Psoas muscle (tissue), 8 donors: ENCODE measurements around the gene RBM19. TPM values are rescaled to one million over a fixed set of nuclear protein-coding genes. Genes with fewer than 3 reads are reported as not detected.

ENCODE experiments used
- ATAC-seq, 4 donors: fragments of 200-7000 bp; cut with Tn5 transposase; one replicate each; pipeline ENCODE4 v1.9.1; 2020; ENCODE audit warnings: moderate library complexity in 3 of 4, mild to moderate bottlenecking in 2 of 4
- DNase-seq, 2 donors: peaks; one replicate each; pipeline ENCODE4 v3.0.0-alpha.2; 2020
- H3K27ac ChIP-seq: fragments of 200-600 bp; one replicate; pipeline ENCODE4 v1.8.0; 2022
- H3K27me3 ChIP-seq, 3 donors: fragments of 200-600 bp in 1 of 3; one replicate each; pipeline versions ENCODE4 v1.6.1 to v1.8.0; 2013 to 2022; ENCODE audit warnings: low read length in 2 of 3, mild to moderate bottlenecking in 2 of 3, moderate library complexity in 1 of 3; ENCODE audit not compliant: insufficient read depth in 3 of 3
- H3K36me3 ChIP-seq, 2 donors: fragments of 200-600 bp in 1 of 2; one replicate each; pipeline versions ENCODE4 v1.6.1 to v1.8.0; 2013 to 2022; ENCODE audit warnings: low read depth in 1 of 2, mild to moderate bottlenecking in 1 of 2, moderate library complexity in 1 of 2; ENCODE audit not compliant: insufficient read depth in 1 of 2
- H3K4me1 ChIP-seq: fragments of 200-600 bp; one replicate; pipeline ENCODE4 v1.8.0; 2022
- H3K4me3 ChIP-seq: fragments of 200-600 bp; one replicate; pipeline ENCODE4 v1.8.0; 2022; ENCODE audit warnings: mild to moderate bottlenecking
- H3K9me3 ChIP-seq: fragments of 200-600 bp; one replicate; pipeline ENCODE4 v1.8.0; 2022
- WGBS, 3 donors: extraction: QIAGEN DNeasy Blood & Tissue Kit; methylation state at CpG; one replicate each; pipeline versions ENCODE4 v1.1.6 to v1.1.7; 2013; 5-methylcytosine and 5-hydroxymethylcytosine counted together
- intact Hi-C, 2 donors: fragments of 100-400 bp; cut with DNase I; formaldehyde crosslinking; loops; one replicate each; pipeline versions ENCODE4 v1.11.0 to v1.14.2; 2022
- polyA plus RNA-seq, 3 donors: library from polyadenylated mRNA; stranded (reverse); fragments of 200-250 nt; gene quantifications; one replicate each; pipeline ENCODE4 v1.2.3, GENCODE V29; 2013
- total RNA-seq, 4 donors: library from RNA; stranded (reverse); fragmentation: NEBNext Ultra II Directional in 2 of 4; extraction: Animal tissue kit (Norgen Biotek cat#: 25700) in 2 of 4; gene quantifications; one replicate each; pipeline versions ENCODE4 v1.2.1 to v1.2.4, GENCODE V29; 2021 to 2023
- TF ChIP-seq, protein P1 (sequence below): fragments of 200-600 bp; IDR thresholded peaks from one replicate; pipeline ENCODE4 v1.8.0; 2022; ENCODE audit warnings: antibody characterized with exemption
- donor health status: healthy with polysubstance abuse.
- donor health status: DM: no; HTN: no; CAD: no; lungs with moderate emphysema.
- donor health status: Bipolar disorder and iron deficiency.
- donor health status: healthy.
- donor health status: DM: yes; HTN: yes; CAD: no.
- donor health status: DM: no; HTN: no; CAD: no.
- donor health status: DM: no; HTN: no; CAD: no.
- donor health status: DM: yes; HTN: yes; CAD: no.

Gene RBM19
- total and polyA plus RNA-seq, 7 donors: 14.2 to 59.4 (median 25.7) TPM

DNA sequence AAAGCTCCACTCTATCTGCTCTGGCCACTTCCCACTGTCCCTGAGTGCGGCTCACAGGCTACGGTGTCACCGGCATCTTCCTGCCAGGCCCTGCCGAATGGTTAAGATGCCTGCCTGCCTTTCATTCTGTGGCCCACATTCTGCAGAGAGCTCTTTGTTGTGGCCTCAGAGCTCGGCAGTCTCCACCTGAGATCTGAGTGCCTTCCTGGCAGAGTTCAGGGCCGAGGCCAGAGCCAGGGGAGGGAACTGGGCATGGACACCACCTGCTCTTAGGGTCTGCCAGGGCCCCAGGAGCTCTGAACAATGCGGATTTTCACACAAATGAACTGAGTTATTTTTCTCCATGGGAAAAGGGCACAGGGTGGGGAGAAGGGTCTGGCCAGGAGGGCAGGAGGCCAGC lies 127.2 kb downstream of the RBM19 start:
- WGBS, 3 donors: 58 to 71% (median 59%) methylated on average over 7 of the region's 7 CpGs
- intact Hi-C loops: no loop called here
- H3K4me1 ChIP-seq: no peaks in the 10 kb centered on the region

GRCh38 chr12:113837528-113838296 lies 128.4 kb downstream of the RBM19 start:
- TF ChIP-seq, protein P1, sequence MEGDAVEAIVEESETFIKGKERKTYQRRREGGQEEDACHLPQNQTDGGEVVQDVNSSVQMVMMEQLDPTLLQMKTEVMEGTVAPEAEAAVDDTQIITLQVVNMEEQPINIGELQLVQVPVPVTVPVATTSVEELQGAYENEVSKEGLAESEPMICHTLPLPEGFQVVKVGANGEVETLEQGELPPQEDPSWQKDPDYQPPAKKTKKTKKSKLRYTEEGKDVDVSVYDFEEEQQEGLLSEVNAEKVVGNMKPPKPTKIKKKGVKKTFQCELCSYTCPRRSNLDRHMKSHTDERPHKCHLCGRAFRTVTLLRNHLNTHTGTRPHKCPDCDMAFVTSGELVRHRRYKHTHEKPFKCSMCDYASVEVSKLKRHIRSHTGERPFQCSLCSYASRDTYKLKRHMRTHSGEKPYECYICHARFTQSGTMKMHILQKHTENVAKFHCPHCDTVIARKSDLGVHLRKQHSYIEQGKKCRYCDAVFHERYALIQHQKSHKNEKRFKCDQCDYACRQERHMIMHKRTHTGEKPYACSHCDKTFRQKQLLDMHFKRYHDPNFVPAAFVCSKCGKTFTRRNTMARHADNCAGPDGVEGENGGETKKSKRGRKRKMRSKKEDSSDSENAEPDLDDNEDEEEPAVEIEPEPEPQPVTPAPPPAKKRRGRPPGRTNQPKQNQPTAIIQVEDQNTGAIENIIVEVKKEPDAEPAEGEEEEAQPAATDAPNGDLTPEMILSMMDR: no peak
- Histone ChIP-seq H3K27me3 (no peaks in the 10 kb centered on the region), H3K9me3 (no peaks in the 10 kb centered on the region), H3K27ac (no peak overlapping the region), H3K4me1 (no peaks in the 10 kb centered on the region), H3K4me3 (no peak overlapping the region), H3K36me3 (peaks cover 0 to 4% of the 10 kb centered on the region in 2 donors)
- intact Hi-C loops: no loop called here
- no peak for DNase-seq
- WGBS, 3 donors: 83 to 87% (median 86%) methylated on average over 15 of the region's 15 CpGs
- no peak for ATAC-seq

More for the DNA sequence above, 127.2 kb downstream of the RBM19 start:
- no peak for DNase-seq
- peaks cover 0 to 7% of the 10 kb centered on the region in 2 donors for H3K36me3 ChIP-seq
- H3K4me3 ChIP-seq: no peak overlapping the region
- H3K27me3 ChIP-seq: no peaks in the 10 kb centered on the region
- no peak for ATAC-seq
- no peaks in the 10 kb centered on the region for H3K9me3 ChIP-seq
- TF ChIP-seq, protein P1: no peak
- no peak overlapping the region for H3K27ac ChIP-seq

- no peaks in the 10 kb centered on the region for H3K9me3 ChIP-seq
- DNase-seq (no peak), ATAC-seq (no peak)
- H3K27me3 ChIP-seq: no peaks in the 10 kb centered on the region
- H3K4me1 ChIP-seq: no peaks in the 10 kb centered on the region
- intact Hi-C loops: no loop called here
- no peaks in the 10 kb centered on the region for H3K36me3 ChIP-seq
- H3K4me3 ChIP-seq: no peak overlapping the region
- no peak overlapping the region for H3K27ac ChIP-seq
- TF ChIP-seq, protein P1: no peak
- WGBS, 3 donors: 65 to 82% (median 70%) methylated on average over 5 of the region's 5 CpGs
These were observed 129.0 kb downstream of the RBM19 start for GRCh38 chr12:113837084-113837483.

- 86 to 92% (median 90%) methylated on average over 16 of the region's 16 CpGs for WGBS, 3 donors
- Histone ChIP-seq H3K4me1 (no peaks in the 10 kb centered on the region), H3K27me3 (no peaks in the 10 kb centered on the region), H3K36me3 (no peaks in the 10 kb centered on the region), H3K27ac (no peak overlapping the region), H3K9me3 (no peaks in the 10 kb centered on the region), H3K4me3 (no peak overlapping the region)
- TF ChIP-seq, protein P1: no peak
- ATAC-seq (no peak), DNase-seq (no peak)
- intact Hi-C loops: no loop called here
These were observed 130.2 kb downstream of the RBM19 start for GRCh38 chr12:113835896-113836295.
